CD4-positive, alpha-beta T cell treated with Interleukin-2 at 100 ng/mL for 4 hours (primary cell): ENCODE measurements around the gene TLX1.
A peak's percentile ranks its signal among the peaks of the same experiment; 100 is the strongest.

ENCODE experiments used
- DNase-seq: peaks from one replicate; pipeline ENCODE4 v3.0.0-alpha.2; 2020; ENCODE audit warnings: low spot score

The TLX1 gene

GRCh38 chr10:101112799-101113594 lies 18.1 kb upstream of the TLX1 start:
- no peak for DNase-seq

- no peak for DNase-seq
Measured at GRCh38 chr10:101113890-101114403, 17.2 kb upstream of the TLX1 start.

GRCh38 chr10:101114646-101115045 lies 16.5 kb upstream of the TLX1 start:
- no peak for DNase-seq

- no peak for DNase-seq
Measured at GRCh38 chr10:101116754-101117153, 14.3 kb upstream of the TLX1 start.

GRCh38 chr10:101118031-101118430 lies 13.1 kb upstream of the TLX1 start:
- DNase-seq = no peak

GRCh38 chr10:101120520-101120883 lies 10.6 kb upstream of the TLX1 start:
- no peak for DNase-seq

GRCh38 chr10:101120884-101121653 lies 10.0 kb upstream of the TLX1 start:
- peak; percentile 32 for DNase-seq

- no peak for DNase-seq
Measured at GRCh38 chr10:101121654-101122031, 9.5 kb upstream of the TLX1 start.

GRCh38 chr10:101122270-101123084 lies 8.6 kb upstream of the TLX1 start:
- DNase-seq = no peak

GRCh38 chr10:101123085-101123814 lies 7.8 kb upstream of the TLX1 start:
- DNase-seq = no peak

- DNase-seq = no peak
Measured at GRCh38 chr10:101123815-101124617, 7.1 kb upstream of the TLX1 start.

GRCh38 chr10:101124933-101125332 lies 6.2 kb upstream of the TLX1 start:
- no peak for DNase-seq

GRCh38 chr10:101126684-101127628 lies 4.1 kb upstream of the TLX1 start:
- no peak for DNase-seq

- DNase-seq = no peak
Measured at GRCh38 chr10:101130141-101130540, 959 bp upstream of the TLX1 start.

GRCh38 chr10:101131962-101132635 lies 999 bp downstream of the TLX1 start:
- no peak for DNase-seq

- DNase-seq = no peak
Measured at GRCh38 chr10:101132636-101133473, 1.8 kb downstream of the TLX1 start.

- DNase-seq = no peak
Measured at GRCh38 chr10:101133489-101134298, 2.6 kb downstream of the TLX1 start.
